ENCODE results near the gene SERINC3.

GRCh38 chr20:44520881-44521280 lies 989 bp downstream of the SERINC3 start:
- no peak for TF ChIP-seq CTCF (IDR thresholded peaks at IDR 0.05)
- no peak for TF ChIP-seq POLR2A (IDR thresholded peaks at IDR 0.05)

All from adrenal gland (tissue), 5 donors.